Measurements from ENCODE around the gene LYSMD1. TPM values are rescaled to one million over a fixed set of nuclear protein-coding genes. Genes with fewer than 3 reads are reported as not detected.

LYSMD1 gene
- total and polyA plus RNA-seq, 2 of the 4 experiments (the other 2 are of a cell fraction): 5.9 to 10.4 TPM

GRCh38 chr1:151147132-151147503, 18.6 kb downstream of the LYSMD1 start:
- no CpG with 5 or more reads among the region's 7 CpGs for WGBS, 2 experiments (ENCODE audit: extremely low coverage in 2 of 2, insufficient read length in 1 of 2)
- Histone ChIP-seq H3K9me1 (ENCODE audit: insufficient read depth, low read length) (peaks cover 4% of the 10 kb centered on the region; the same call in 1 of the 2 replicates), H3K56ac (ENCODE audit: extremely low read depth, insufficient read depth, low read length) (no peak overlapping the region), H3K14ac (replicated peaks; ENCODE audit: low read depth, low read length) (peak overlapping the region; percentile 38; the same call in 1 of the 2 replicates), H3K79me1 (ENCODE audit: low read depth in 1 of 2, low read length in 2 of 2) (peaks cover 0 to 6% of the 10 kb centered on the region in 2 experiments; a peak in 1 of 4 replicates), H4K91ac (ENCODE audit: insufficient read depth, low read depth, low read length) (no peak overlapping the region), H2BK15ac (ENCODE audit: low read depth, low read length) (no peak overlapping the region), H3K4me2 (ENCODE audit: low read depth, low read length) (peak overlapping the region; percentile 75), H3K36me3 (ENCODE audit: control insufficient read depth, insufficient read depth, low read length) (no peaks in the 10 kb centered on the region), H3K27me3 (ENCODE audit: control insufficient read depth, insufficient read depth, low read length) (peaks cover 2% of the 10 kb centered on the region; the same call in 1 of the 2 replicates), H2BK20ac (ENCODE audit: low read depth, low read length) (no peak overlapping the region), H3K9ac (ENCODE audit: low read depth, low read length) (peak overlapping the region; percentile 36), H4K8ac (ENCODE audit: low read depth in 2 of 2, low read length in 2 of 2) (peak overlapping the region; percentile 49 to 60; a peak in 2 of 4 replicates), H3K4ac (ENCODE audit: low read depth, low read length) (0 out of 2 replicates have a peak overlapping the region, but pooled peaks have one; percentile 8), H3K27ac (ENCODE audit: insufficient read depth, low read length) (peak overlapping the region; percentile 19; the same call in 1 of the 2 replicates), H3K18ac (ENCODE audit: low read depth, low read length) (no peak overlapping the region), H2BK5ac (ENCODE audit: low read depth, low read length, poor library complexity, severe bottlenecking) (no peak overlapping the region), H3K4me3 (ENCODE audit: insufficient read depth, low read depth, low read length) (peak overlapping the region; percentile 47), H3K23ac (ENCODE audit: low read depth, low read length) (peak overlapping the region; percentile 24; the same call in 1 of the 2 replicates), H4K5ac (ENCODE audit: low read depth, low read length) (peak overlapping the region; percentile 4; the same call in 1 of the 2 replicates), H2AFZ (replicated peaks; ENCODE audit: low read length, poor library complexity) (peak overlapping the region; percentile 83), H3K4me1 (ENCODE audit: control insufficient read depth, insufficient read depth, low read length) (peaks cover 5% of the 10 kb centered on the region), H4K20me1 (ENCODE audit: insufficient read depth, low read length) (peaks cover 5% of the 10 kb centered on the region; the same call in 1 of the 2 replicates), H2AK9ac (replicated peaks; ENCODE audit: low read depth, low read length, poor library complexity) (peak overlapping the region; percentile 49), H2BK120ac (ENCODE audit: low read depth, low read length) (no peak overlapping the region), H2AK5ac (ENCODE audit: low read depth, low read length) (no peak overlapping the region), H3K9me3 (ENCODE audit: control insufficient read depth, insufficient read depth, low read length) (no peaks in the 10 kb centered on the region)
- no TSS peak for BruUV-seq (replicated peaks)
- DNase-seq: peak; percentile 9
- ATAC-seq (ENCODE audit: low read depth): no peak
- CTCF ChIA-PET: no interaction called here
- in situ Hi-C loops (cut with MboI; ENCODE audit: low sequenced_read_pairs): no loop called here
- TF ChIP-seq CEBPB (IDR thresholded peaks at IDR 0.05; ENCODE audit: low read depth, low read length) (peak; percentile 25; the same call in 1 of the 2 replicates), POLR2A (IDR thresholded peaks at IDR 0.05; ENCODE audit: low read depth, low read length) (no peak)
- dilution Hi-C loops (cut with HindIII; ENCODE audit: low sequenced_read_pairs, unreplicated experiment): no loop called here
- intact Hi-C loops (cut with micrococcal nuclease): loop anchor here (5.0 kb wide), 1 partner anchor 75 kb away; the partner anchor contains the start of gene GABPB2
- POLR2A ChIA-PET (ENCODE audit: unreplicated experiment): no interaction called here

Data from IMR-90 (cell line).